Prostate gland (tissue), 2 donors: ENCODE results near the gene TSPAN3.

Experiments used
- POLR2A ChIP-seq: fragments of 450-650 bp; IDR thresholded peaks from one replicate; pipeline ENCODE4 v1.6.1; 2016; ENCODE audit warnings: antibody characterized with exemption, mild to moderate bottlenecking
- POLR2AphosphoS5 ChIP-seq: sonication (generic); formaldehyde crosslinking; IDR thresholded peaks from one replicate; pipeline ENCODE4 v1.6.1; 2017; ENCODE audit warnings: antibody characterized with exemption
- TF ChIP-seq, protein P1 (sequence below), 4 experiments: fragments of 200-600 bp in 2 of 4; fragments of 450-650 bp in 2 of 4; sonication (generic) in 2 of 4; IDR thresholded peaks; 1 replicate in 3 of 4; 2 replicates in 1 of 4; pipeline ENCODE4 v1.5.1; 2016 to 2019; ENCODE audit warnings: antibody characterized with exemption in 4 of 4, mild to moderate bottlenecking in 2 of 4, moderate library complexity in 2 of 4

DNA sequence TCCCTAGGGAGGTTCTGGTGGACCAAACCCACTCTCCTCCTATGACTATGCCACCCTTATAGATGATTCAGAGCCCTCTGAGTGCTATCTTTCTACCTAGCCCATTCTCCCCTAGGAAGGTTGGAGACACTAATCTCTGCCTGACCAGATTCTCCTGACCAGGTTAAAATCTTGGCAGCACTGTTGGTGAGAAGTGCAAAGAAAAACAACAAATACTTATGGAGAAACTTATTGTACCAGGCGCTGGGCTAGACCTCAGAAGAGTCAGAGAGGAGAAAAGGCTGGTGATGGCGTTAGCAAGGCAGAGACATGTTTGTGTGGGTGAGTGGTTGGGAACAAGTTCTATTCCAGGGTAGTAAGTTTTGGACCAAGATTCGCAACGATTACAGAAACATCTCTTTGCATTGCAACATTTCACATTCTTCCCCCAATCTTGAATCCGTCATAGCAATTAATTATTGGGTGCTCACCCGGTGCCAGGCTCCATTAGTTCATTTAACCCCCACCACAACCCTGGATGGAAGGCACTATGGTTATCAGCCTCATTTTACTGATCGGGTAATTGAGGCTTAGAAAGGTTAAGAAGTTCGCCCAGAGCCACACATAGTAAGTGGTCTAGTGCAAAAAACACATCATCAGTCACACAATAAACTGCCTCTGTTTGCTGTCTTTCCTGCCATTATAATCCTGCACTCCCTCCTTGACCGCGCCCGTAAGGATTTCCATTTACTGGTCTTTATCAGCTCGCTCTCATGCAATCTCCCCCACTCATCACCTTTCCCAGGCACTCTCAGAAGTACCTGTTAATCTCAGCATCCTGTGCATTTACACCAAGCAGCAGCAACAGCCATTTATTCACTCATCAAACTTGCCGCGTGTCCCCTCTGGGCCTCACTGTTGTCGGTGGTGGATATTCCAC lies 655 bp upstream of the TSPAN3 start:
- no peak for TF ChIP-seq POLR2AphosphoS5
- TF ChIP-seq, protein P1, sequence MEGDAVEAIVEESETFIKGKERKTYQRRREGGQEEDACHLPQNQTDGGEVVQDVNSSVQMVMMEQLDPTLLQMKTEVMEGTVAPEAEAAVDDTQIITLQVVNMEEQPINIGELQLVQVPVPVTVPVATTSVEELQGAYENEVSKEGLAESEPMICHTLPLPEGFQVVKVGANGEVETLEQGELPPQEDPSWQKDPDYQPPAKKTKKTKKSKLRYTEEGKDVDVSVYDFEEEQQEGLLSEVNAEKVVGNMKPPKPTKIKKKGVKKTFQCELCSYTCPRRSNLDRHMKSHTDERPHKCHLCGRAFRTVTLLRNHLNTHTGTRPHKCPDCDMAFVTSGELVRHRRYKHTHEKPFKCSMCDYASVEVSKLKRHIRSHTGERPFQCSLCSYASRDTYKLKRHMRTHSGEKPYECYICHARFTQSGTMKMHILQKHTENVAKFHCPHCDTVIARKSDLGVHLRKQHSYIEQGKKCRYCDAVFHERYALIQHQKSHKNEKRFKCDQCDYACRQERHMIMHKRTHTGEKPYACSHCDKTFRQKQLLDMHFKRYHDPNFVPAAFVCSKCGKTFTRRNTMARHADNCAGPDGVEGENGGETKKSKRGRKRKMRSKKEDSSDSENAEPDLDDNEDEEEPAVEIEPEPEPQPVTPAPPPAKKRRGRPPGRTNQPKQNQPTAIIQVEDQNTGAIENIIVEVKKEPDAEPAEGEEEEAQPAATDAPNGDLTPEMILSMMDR (IDR thresholded peaks at IDR 0.05): no peak
- no peak for TF ChIP-seq POLR2A
